Cardiac muscle cell (in vitro differentiated cells and primary cell): ENCODE data around the gene PKP3. TPM values are rescaled to one million over a fixed set of nuclear protein-coding genes. Genes with fewer than 3 reads are reported as not detected.

Experiments used
- DNase-seq, 2 donors: peaks; one replicate each; pipeline versions ENCODE4 v3.0.0 to v3.0.0-alpha.2; 2010 to 2017; ENCODE audit warnings: low read depth in 1 of 2, low spot score in 1 of 2
- H3K27ac ChIP-seq: fragments of 200-600 bp; sonication (generic); 2 replicates; pipeline ENCODE4 v1.5.1; 2016
- H3K27me3 ChIP-seq: fragments of 200-600 bp; sonication (generic); 2 replicates; pipeline ENCODE4 v1.6.0; 2016; ENCODE audit warnings: control low read depth
- H3K36me3 ChIP-seq: fragments of 200-600 bp; sonication (generic); 2 replicates; pipeline ENCODE4 v1.5.1; 2016; ENCODE audit warnings: control low read depth
- H3K4me1 ChIP-seq: fragments of 200-600 bp; sonication (generic); 2 replicates; pipeline ENCODE4 v1.8.1; 2017; ENCODE audit warnings: low read depth, mild to moderate bottlenecking, mixed run types
- H3K4me3 ChIP-seq: fragments of 200-600 bp; sonication (generic); 2 replicates; pipeline ENCODE4 v1.5.1; 2016; ENCODE audit warnings: mild to moderate bottlenecking
- H3K9me3 ChIP-seq: fragments of 200-600 bp; sonication (generic); 2 replicates; pipeline ENCODE4 v1.5.1; 2017; ENCODE audit warnings: low read depth, mild to moderate bottlenecking, control low read depth
- polyA plus RNA-seq: library from polyadenylated mRNA; unstranded; fragments of >200 nt; fragmentation: Nextera tagmentation; extraction: Ambion mirVana; gene quantifications from 2 replicates; pipeline ENCODE4 v1.2.1, GENCODE V29; 2016
- total RNA-seq: library from RNA; depleted of rRNA; stranded (reverse); fragments of >200 nt; gene quantifications from 2 replicates; pipeline ENCODE4 v1.2.3, GENCODE V29; 2016
- TF ChIP-seq, protein P1 (sequence below): IDR thresholded peaks from 2 replicates; pipeline ENCODE4 v1.5.1; 2012; ENCODE audit warnings: low read depth, mild to moderate bottlenecking, low read length

The PKP3 gene
- total and polyA plus RNA-seq, 2 experiments from 2014 or later: 0.09 to 0.57 TPM

DNA sequence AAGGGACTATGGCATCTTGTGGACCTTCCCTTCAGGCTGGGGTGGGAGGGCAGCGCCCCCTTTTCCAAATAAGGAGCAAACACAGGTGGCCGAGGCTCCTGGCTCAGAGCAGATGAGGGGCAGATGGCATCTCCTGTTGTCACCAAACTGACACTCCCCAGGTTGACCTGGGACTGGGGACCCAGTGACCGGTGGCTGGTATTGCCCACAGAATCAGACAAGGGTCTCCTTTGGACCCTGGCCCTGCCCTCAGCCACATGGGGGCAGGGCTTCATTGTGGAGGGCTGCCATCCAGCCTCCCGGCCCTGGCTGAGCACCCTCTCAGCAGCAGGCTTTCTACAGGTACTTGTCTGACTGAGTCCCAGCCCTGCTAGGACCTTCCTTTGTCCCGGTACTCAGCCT lies 21.6 kb downstream of the PKP3 start:
- Histone ChIP-seq H3K27me3 (peaks cover 58% of the 10 kb centered on the region), H3K4me3 (no peak overlapping the region), H3K4me1 (peaks cover 3% of the 10 kb centered on the region), H3K27ac (no peak overlapping the region), H3K36me3 (no peaks in the 10 kb centered on the region), H3K9me3 (no peaks in the 10 kb centered on the region)
- TF ChIP-seq, protein P1, sequence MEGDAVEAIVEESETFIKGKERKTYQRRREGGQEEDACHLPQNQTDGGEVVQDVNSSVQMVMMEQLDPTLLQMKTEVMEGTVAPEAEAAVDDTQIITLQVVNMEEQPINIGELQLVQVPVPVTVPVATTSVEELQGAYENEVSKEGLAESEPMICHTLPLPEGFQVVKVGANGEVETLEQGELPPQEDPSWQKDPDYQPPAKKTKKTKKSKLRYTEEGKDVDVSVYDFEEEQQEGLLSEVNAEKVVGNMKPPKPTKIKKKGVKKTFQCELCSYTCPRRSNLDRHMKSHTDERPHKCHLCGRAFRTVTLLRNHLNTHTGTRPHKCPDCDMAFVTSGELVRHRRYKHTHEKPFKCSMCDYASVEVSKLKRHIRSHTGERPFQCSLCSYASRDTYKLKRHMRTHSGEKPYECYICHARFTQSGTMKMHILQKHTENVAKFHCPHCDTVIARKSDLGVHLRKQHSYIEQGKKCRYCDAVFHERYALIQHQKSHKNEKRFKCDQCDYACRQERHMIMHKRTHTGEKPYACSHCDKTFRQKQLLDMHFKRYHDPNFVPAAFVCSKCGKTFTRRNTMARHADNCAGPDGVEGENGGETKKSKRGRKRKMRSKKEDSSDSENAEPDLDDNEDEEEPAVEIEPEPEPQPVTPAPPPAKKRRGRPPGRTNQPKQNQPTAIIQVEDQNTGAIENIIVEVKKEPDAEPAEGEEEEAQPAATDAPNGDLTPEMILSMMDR: no peak
- DNase-seq: no peak

DNA sequence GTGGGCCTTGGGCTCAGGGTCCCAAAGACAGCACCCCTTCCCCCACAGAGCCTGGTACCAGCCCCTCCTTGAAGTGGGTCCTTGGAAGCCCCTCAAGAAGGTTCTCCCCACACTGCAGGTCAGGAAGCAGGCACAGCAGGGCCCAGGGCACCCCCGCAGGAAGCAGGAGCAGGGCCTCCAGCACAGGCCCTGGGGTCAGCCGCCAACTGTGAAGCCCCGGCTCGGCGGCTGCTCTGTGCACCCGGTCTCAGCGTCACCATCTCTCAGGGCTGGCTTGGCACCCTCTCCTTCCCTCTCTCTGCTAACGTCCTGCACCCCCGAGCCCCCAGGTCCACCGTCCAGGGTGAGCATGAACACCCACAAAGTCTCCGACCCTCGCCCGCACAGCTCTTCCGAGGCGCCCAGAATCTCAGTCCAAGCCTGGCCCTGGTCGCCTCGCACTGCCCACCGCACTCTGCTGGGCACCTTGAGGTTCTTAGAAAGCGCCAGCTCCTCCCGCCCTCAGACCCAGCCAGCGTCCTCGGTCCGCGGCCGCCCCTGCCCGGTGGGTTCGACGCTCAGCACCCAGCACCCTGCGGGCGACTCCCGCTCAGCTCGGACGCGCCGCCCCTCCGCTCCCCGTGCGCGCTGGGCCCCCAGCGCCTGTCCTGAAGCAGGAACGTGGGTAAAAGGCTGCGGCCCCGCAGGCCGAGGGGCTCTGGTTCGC lies 22.2 kb downstream of the PKP3 start:
- no peak overlapping the region for H3K27ac ChIP-seq
- DNase-seq: no peak
- peaks cover 3% of the 10 kb centered on the region for H3K4me1 ChIP-seq
- H3K27me3 ChIP-seq: peaks cover 58% of the 10 kb centered on the region
- no peaks in the 10 kb centered on the region for H3K36me3 ChIP-seq
- H3K4me3 ChIP-seq: peak overlapping the region; percentile 35
- TF ChIP-seq, protein P1: no peak
- no peaks in the 10 kb centered on the region for H3K9me3 ChIP-seq

DNA sequence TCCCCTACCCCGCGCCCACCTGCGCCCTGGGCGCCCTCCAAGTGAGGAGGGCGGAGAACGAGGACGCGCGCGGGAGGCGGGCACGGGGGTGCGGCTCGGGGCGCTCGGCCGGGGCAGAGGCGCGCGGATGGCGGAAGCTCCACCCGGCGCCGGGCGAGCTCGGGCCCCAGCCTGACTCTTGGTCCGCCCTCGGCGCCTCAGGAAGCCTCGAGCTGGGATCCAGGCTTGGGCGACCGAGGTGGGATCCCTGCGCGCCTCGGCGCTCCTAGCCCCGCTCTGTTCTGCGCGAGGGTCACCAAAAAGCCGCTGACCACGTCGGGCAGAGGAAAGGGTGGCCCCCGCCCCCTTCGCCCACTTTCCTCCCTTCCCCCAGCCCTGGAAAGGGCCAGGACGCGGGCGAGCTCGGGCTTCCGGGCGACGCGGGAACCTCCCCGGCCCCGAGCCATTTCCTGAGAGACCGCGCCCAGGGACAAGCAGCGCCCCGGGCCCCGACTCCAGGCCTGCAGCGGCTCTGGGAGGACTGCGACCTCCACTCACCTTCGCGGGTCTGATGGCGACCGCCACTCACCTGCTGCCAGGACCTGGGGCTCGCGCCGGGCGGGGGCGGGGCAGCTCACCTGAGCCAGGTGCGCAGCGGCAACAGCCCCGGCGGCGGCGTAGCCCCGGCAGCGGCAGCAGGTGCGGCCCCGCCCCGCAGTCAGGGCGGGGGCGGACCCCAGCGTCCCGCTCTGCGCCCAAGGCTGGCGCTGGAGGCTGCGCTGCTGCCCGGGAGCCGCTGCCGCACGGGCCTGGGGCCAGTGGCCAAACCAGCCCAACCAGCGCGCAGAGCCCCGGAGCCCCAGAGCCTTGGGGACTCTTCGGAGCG lies 23.0 kb downstream of the PKP3 start:
- peaks cover 3% of the 10 kb centered on the region for H3K4me1 ChIP-seq
- TF ChIP-seq, protein P1: no peak
- DNase-seq: peak; percentile 34
- peaks cover 58% of the 10 kb centered on the region for H3K27me3 ChIP-seq
- H3K36me3 ChIP-seq: no peaks in the 10 kb centered on the region
- peak overlapping the region; percentile 35 for H3K4me3 ChIP-seq
- H3K27ac ChIP-seq: no peak overlapping the region
- H3K9me3 ChIP-seq: no peaks in the 10 kb centered on the region

DNA sequence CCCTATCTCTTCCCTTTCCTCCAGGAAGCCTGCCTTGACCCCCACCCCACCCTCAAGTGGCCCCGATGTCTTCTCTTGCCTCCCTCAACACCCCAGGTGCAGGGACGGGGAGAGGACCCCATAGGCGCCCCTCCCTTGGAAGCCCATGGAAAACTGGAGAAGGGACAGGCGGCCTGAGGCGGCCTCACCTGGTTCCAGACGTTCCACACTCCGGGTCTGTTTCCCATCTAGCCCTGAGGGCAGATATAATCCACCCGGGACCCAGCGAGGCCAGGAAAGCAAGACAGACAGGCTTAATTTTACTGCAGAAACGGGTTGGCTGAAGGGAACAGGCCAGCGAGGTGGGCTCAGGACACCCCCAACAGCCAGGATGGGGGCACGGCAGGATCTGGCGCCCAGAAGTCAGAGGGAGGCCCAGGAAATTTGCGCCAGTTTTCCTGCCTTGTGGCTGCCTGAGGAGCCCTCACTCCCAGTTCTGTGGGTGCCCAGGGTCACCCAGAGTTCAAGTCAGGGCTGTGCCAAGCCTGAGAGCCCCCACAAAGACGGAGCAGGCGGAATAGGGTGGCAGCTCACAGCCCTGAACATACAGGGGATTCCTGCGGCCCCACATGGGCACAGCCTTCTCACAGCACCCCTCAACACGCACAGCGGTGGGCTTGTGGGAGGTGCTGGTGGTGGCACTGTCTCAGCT lies 23.8 kb downstream of the PKP3 start:
- TF ChIP-seq, protein P1: no peak
- Histone ChIP-seq H3K4me1 (peaks cover 3% of the 10 kb centered on the region), H3K4me3 (no peak overlapping the region), H3K9me3 (no peaks in the 10 kb centered on the region), H3K27ac (no peak overlapping the region), H3K36me3 (no peaks in the 10 kb centered on the region), H3K27me3 (peaks cover 57% of the 10 kb centered on the region)
- DNase-seq: no peak

DNA sequence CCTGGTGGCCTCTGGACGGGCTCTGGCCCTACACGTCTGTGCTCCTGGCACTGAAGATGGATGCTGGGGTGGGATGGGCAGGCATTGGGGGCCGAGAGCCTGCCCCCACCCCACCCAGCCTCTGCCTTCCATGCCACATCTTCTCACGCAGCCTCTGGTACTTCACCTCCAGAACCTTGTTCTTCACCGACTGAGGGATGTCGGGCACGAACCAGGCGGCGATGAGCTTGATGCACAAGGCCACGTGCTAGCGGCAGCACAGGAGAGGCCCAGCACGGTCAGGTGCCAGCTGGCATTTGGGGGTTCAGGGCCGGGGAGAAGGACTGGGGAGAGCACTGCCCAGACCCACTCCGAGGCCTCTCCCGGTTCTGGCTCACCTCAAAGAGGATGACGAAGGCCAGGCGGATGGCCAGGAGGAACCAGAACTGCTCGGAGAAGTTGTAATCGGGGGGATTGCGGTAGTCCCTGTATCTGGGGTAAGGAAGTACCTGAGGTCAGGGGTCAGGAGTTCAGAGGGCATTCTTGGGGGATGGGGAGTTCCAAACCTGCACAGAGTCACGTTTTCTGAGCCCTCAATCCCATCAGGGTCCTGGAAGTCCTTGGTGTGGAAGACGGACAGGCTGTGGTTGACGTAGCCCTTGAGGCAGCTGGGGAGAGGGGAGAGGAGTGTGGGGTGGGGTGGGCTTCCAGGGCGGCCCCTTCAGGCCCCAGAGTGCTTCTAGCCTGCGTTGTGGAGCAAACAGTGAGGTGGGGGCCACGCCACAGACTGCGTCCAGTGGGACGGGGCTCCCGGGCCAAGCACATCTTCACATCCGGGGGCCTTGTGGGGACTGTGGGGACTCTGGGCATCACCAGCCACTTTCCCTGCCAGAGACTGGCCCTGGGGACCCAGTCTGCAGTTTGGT lies 24.6 kb downstream of the PKP3 start:
- peaks cover 3% of the 10 kb centered on the region for H3K4me1 ChIP-seq
- H3K27me3 ChIP-seq: peaks cover 53% of the 10 kb centered on the region
- no peaks in the 10 kb centered on the region for H3K36me3 ChIP-seq
- DNase-seq: no peak
- no peaks in the 10 kb centered on the region for H3K9me3 ChIP-seq
- TF ChIP-seq, protein P1: no peak
- H3K27ac ChIP-seq: no peak overlapping the region
- no peak overlapping the region for H3K4me3 ChIP-seq
